Transverse colon (tissue), 4 donors: ENCODE data around the gene BCL11A. TPM values are rescaled to one million over a fixed set of nuclear protein-coding genes. Genes with fewer than 3 reads are reported as not detected.

ENCODE experiments used
- DNase-seq: peaks from one replicate; pipeline ENCODE4 v3.0.0-alpha.2; 2019
- H3K27ac ChIP-seq, 4 donors: fragments of 200-600 bp; sonication (generic); 2 replicates each; pipeline ENCODE4 v1.5.1; 2016 to 2018; ENCODE audit warnings: inconsistent platforms in 4 of 4
- H3K27me3 ChIP-seq: fragments of 200-600 bp; sonication (generic); 2 replicates; pipeline ENCODE4 v1.5.1; 2017; ENCODE audit warnings: inconsistent platforms
- H3K36me3 ChIP-seq, 4 donors: fragments of 200-600 bp; sonication (generic); 2 replicates each; pipeline ENCODE4 v1.5.1; 2017 to 2019; ENCODE audit warnings: inconsistent platforms in 4 of 4
- H3K4me1 ChIP-seq, 4 donors: fragments of 200-600 bp; sonication (generic); 2 replicates each; pipeline ENCODE4 v1.5.1; 2017 to 2020; ENCODE audit warnings: inconsistent platforms in 4 of 4
- H3K4me3 ChIP-seq, 4 donors: fragments of 200-600 bp; sonication (generic); 1 replicate in 1 of 4; 2 replicates in 3 of 4; pipeline versions ENCODE4 v1.5.1 to v1.6.1; 2017 to 2019; ENCODE audit warnings: inconsistent platforms in 4 of 4
- H3K9me3 ChIP-seq, 2 donors: fragments of 200-600 bp; sonication (generic); 2 replicates each; pipeline ENCODE4 v1.5.1; 2017 to 2019; ENCODE audit warnings: inconsistent platforms in 2 of 2
- EP300 ChIP-seq: sonication (generic); formaldehyde crosslinking; IDR thresholded peaks from one replicate; pipeline ENCODE4 v1.6.1; 2017; ENCODE audit warnings: antibody characterized with exemption, low read depth
- POLR2A ChIP-seq: fragments of 450-650 bp; IDR thresholded peaks from one replicate; pipeline ENCODE4 v1.6.1; 2016; ENCODE audit warnings: antibody characterized with exemption, mild to moderate bottlenecking, moderate library complexity
- POLR2AphosphoS5 ChIP-seq, 3 donors: sonication (generic); formaldehyde crosslinking; IDR thresholded peaks; one replicate each; pipeline ENCODE4 v1.6.1; 2016; ENCODE audit warnings: antibody characterized with exemption in 3 of 3
- WGBS, 2 donors: methylation state at CpG; one replicate each; pipeline ENCODE4 v1.1.5; 2018; ENCODE audit warnings: low coverage in 1 of 2; 5-methylcytosine and 5-hydroxymethylcytosine counted together
- in situ Hi-C, 4 donors: fragments of 200-750 bp; cut with MboI; loops; one replicate each; pipeline versions ENCODE4 v1.15.0 to v1.15.1; 2017; ENCODE audit warnings: low sequenced_read_pairs in 3 of 4, low pct_ligation_motif_present in 1 of 4, low pct_unique_long_range_greater_than_20kb in 1 of 4
- intact Hi-C: fragments of 100-400 bp; cut with DNase I; formaldehyde crosslinking; loops from one replicate; pipeline ENCODE4 v1.15.1; 2023; ENCODE audit warnings: low total_unique reads
- total RNA-seq, 4 donors: library from RNA; depleted of rRNA; stranded (reverse); fragments of >200 nt; gene quantifications; one replicate each; pipeline ENCODE4 v1.1.0, GENCODE V29; 2016
- TF ChIP-seq, protein P1 (sequence below), 5 experiments: fragments of 200-600 bp in 3 of 5; fragments of 450-650 bp in 2 of 5; sonication (generic) in 3 of 5; IDR thresholded peaks; 1 replicate in 2 of 5; 2 replicates in 3 of 5; pipeline ENCODE4 v1.5.1; 2016 to 2017; ENCODE audit warnings: antibody characterized with exemption in 5 of 5, inconsistent platforms in 3 of 5, mild to moderate bottlenecking in 2 of 5, moderate library complexity in 1 of 5

Gene BCL11A
- total RNA-seq, 4 donors from 2014 or later, result 11.3 to 38.1 (median 19.9) TPM

DNA sequence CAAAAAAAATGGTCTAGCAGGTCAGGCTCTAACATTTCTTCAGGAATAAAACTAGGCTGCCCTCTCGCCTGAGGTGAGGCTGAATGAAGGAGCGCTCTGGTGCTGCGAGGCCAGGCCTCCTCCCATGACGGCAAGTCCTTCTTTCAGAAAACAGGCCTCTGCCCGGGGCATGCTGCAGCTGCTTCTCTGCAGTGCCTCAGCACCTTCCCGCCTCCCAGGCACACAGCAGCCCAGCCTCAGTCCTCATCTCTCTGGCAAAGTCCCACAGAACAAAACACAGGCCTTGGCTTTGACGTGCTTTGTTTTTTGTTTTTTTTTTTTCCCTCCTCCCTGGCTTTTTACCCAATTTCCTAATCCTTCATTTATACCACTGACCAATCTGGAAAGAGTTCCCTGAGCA is 74.8 kb downstream of the BCL11A start:
- peak overlapping the region; percentile 62 to 73 (median 68) for H3K27ac ChIP-seq
- no peaks in the 10 kb centered on the region for H3K9me3 ChIP-seq
- DNase-seq, result no peak
- peaks cover 9 to 63% (median 46%) of the 10 kb centered on the region in 4 donors for H3K4me1 ChIP-seq
- intact Hi-C loops, result no loop called here
- no peaks in the 10 kb centered on the region for H3K36me3 ChIP-seq
- TF ChIP-seq, protein P1, sequence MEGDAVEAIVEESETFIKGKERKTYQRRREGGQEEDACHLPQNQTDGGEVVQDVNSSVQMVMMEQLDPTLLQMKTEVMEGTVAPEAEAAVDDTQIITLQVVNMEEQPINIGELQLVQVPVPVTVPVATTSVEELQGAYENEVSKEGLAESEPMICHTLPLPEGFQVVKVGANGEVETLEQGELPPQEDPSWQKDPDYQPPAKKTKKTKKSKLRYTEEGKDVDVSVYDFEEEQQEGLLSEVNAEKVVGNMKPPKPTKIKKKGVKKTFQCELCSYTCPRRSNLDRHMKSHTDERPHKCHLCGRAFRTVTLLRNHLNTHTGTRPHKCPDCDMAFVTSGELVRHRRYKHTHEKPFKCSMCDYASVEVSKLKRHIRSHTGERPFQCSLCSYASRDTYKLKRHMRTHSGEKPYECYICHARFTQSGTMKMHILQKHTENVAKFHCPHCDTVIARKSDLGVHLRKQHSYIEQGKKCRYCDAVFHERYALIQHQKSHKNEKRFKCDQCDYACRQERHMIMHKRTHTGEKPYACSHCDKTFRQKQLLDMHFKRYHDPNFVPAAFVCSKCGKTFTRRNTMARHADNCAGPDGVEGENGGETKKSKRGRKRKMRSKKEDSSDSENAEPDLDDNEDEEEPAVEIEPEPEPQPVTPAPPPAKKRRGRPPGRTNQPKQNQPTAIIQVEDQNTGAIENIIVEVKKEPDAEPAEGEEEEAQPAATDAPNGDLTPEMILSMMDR (IDR thresholded peaks at IDR 0.05), result no peak
- TF ChIP-seq EP300 (no peak), POLR2AphosphoS5 (IDR thresholded peaks at IDR 0.05) (no peak), POLR2A (no peak)
- H3K27me3 ChIP-seq, result no peaks in the 10 kb centered on the region
- in situ Hi-C loops, result no loop called here
- WGBS, 2 donors, result 20 to 70% methylated on average over 1 to 7 of the region's 7 CpGs
- no peak overlapping the region for H3K4me3 ChIP-seq

DNA sequence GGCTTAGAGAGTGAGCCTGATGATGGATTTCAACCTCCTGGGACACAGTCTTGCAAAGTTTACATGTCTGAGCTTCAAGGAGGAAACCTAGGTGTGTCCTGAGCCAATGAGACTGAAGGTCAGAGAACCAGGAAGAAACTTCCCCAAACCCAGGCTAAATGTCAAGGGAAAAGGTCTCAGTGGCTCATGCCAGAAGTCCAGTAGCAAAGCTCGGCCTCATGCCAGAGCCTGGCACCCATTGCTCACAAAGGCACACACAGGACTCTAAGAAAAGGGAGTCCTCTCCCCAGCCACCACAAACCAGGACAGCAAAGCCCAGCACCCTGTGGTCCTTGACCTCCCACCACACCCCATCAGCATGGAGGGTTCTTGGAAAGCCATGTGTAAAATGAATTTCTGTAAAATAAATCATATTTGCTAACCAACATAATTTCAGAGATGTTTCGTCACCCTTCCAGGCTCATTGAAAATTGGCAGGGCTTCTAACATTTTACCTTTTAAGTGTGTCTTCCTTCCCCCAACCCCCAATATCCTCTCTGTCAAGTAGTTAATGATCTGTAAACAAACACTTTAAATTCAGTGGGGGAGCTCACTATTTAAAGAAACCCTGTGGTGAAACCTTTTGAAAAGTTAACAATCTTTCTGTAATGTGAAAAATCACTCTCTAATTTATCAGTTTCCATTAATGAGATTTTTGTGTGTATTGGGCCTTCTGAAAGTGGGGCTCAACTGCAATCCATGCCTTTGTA is 77.1 kb downstream of the BCL11A start:
- peaks cover 9 to 42% (median 29%) of the 10 kb centered on the region in 4 donors for H3K4me1 ChIP-seq
- peak; percentile 44 for DNase-seq

DNA sequence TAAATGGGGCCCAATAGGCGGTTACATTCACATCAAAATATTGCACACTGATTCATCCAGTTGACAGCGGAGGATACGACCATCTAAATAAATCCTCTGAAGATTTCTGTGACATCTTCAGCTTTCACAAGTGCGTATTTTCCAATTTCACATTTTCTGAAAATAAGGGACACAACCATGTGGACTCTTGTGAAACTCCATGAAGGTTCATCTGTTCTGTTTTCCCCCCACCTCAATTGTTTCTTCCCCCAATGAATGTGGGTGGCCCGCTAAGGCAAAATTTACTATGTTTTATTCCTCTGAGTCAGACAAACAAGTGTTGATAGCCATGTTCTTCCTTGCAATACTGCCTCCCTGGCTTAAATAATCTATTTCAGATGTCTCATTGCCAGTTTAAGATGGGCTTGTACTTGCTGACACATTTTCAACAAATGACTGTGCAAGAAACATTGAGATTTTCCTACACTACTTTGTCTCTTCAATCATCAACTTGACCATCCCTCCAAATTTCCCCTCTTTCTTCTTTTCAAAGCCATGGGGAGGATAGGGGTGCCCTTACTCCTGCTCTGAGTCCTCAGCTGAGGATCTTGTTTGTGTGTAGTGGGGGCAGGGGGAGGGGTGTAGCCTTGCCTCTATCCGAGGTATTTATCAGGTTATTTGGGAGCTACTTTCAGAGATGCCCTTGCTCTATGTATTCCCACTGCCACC is 78.2 kb downstream of the BCL11A start:
- intact Hi-C loops (no loop called here), in situ Hi-C loops (no loop called here)
- H3K4me3 ChIP-seq, result no peak overlapping the region
- H3K27ac ChIP-seq, result peak overlapping the region in 1 of 4 donors; percentile 1
- no peak for DNase-seq
- no peaks in the 10 kb centered on the region for H3K27me3 ChIP-seq
- TF ChIP-seq EP300 (no peak), POLR2AphosphoS5 (IDR thresholded peaks at IDR 0.05) (no peak), POLR2A (no peak)
- TF ChIP-seq, protein P1 (IDR thresholded peaks at IDR 0.05), result no peak
- no peaks in the 10 kb centered on the region for H3K36me3 ChIP-seq
- no peaks in the 10 kb centered on the region for H3K9me3 ChIP-seq
- WGBS, 2 donors, result 89 to 92% methylated on average over 6 of the region's 6 CpGs
- peaks cover 9 to 30% (median 19%) of the 10 kb centered on the region in 4 donors for H3K4me1 ChIP-seq

More for the DNA sequence above, 77.1 kb downstream of the BCL11A start:
- Histone ChIP-seq H3K9me3 (no peaks in the 10 kb centered on the region), H3K27ac (peak overlapping the region in 2 of 4 donors; percentile 1 to 31), H3K27me3 (no peaks in the 10 kb centered on the region), H3K4me3 (no peak overlapping the region), H3K36me3 (no peaks in the 10 kb centered on the region)
- in situ Hi-C loops (no loop called here), intact Hi-C loops (no loop called here)
- TF ChIP-seq POLR2AphosphoS5 (IDR thresholded peaks at IDR 0.05) (no peak), POLR2A (no peak), EP300 (no peak)
- TF ChIP-seq, protein P1 (IDR thresholded peaks at IDR 0.05), result no peak
- 33 to 52% methylated on average over 1 to 2 of the region's 2 CpGs for WGBS, 2 donors

DNA sequence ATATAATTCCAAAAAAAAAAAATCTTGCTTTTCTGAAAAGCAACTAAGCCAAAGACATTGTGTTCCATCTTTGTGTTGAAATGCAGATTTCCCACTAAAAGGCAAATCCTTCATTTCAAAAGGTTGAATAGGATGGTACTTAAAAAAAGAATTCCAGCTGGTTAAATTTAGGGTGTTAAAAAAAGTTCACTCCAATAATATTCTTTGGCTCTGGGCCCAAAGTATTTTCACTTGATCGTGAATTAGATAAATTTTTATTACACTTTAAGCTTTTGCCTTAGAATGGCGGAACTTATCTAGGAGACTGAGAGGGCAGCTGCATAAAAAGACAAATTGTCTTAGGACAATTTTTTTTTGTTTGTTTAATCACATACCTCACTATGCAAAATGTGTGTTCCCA is 79.2 kb downstream of the BCL11A start:
- TF ChIP-seq, protein P1 (IDR thresholded peaks at IDR 0.05), result no peak
- TF ChIP-seq POLR2AphosphoS5 (IDR thresholded peaks at IDR 0.05), result no peak
- TF ChIP-seq POLR2A, result no peak
- no peak for TF ChIP-seq EP300
- DNase-seq, result no peak
- Histone ChIP-seq H3K9me3 (no peaks in the 10 kb centered on the region), H3K36me3 (no peaks in the 10 kb centered on the region), H3K4me1 (peaks cover 5 to 21% (median 11%) of the 10 kb centered on the region in 4 donors), H3K4me3 (no peak overlapping the region), H3K27me3 (no peaks in the 10 kb centered on the region), H3K27ac (no peak overlapping the region)
- WGBS, 2 donors, result 56 to 60% methylated on average over 2 of the region's 2 CpGs
- in situ Hi-C loops (no loop called here), intact Hi-C loops (no loop called here)
